ENCODE data around the gene BAZ2B.

BAZ2B gene

DNA sequence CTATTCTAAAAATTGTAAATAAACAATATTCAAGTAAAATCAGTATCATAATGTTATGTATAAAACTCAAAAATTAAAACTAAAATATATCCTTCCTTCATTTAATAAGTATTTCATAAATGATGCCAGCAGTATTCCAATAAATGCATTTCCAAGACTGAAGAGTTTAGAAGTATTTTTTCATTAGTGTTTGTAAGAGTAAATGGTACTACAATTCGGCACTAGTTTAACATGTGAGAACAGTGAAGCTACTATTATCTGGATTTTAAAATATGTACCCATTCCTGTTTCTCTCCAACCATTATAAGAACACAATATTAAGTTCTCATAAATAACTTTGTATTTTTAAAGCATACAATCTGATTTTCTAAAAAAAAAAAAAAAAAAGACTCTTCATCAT lies 3.3 kb downstream of the BAZ2B start:
- H3K9me3 ChIP-seq (ENCODE audit: low read length): no peaks in the 10 kb centered on the region
- no peaks in the 10 kb centered on the region for H4K20me1 ChIP-seq (ENCODE audit: insufficient read depth, low read length)
- H3K27me3 ChIP-seq (ENCODE audit: insufficient read depth, low read length): no peaks in the 10 kb centered on the region
- no peaks in the 10 kb centered on the region for H3F3A ChIP-seq (ENCODE audit: insufficient read depth, low read length)
- H2AFZ ChIP-seq (ENCODE audit: low read length): no peak overlapping the region
- no peaks in the 10 kb centered on the region for H3K36me3 ChIP-seq (ENCODE audit: insufficient read depth, low read length)
- H3K27ac ChIP-seq (ENCODE audit: low read depth, low read length, poor library complexity, severe bottlenecking): no peak overlapping the region
- no peaks in the 10 kb centered on the region for H3K79me2 ChIP-seq (ENCODE audit: insufficient read depth, low read length)
- no peaks in the 10 kb centered on the region for H3K9me2 ChIP-seq (ENCODE audit: low read depth, low read length)
- no peak for TF ChIP-seq CTCF (IDR thresholded peaks at IDR 0.05; ENCODE audit: low read length)
- no peak for TF ChIP-seq EZH2 (IDR thresholded peaks at IDR 0.05; ENCODE audit: borderline replicate concordance, low read length)
- peaks cover 12% of the 10 kb centered on the region for H3K4me1 ChIP-seq (ENCODE audit: insufficient read depth, low read length, severe bottlenecking)
- H3K4me3 ChIP-seq (ENCODE audit: low read depth, low read length, poor library complexity, severe bottlenecking): no peak overlapping the region
- no peak overlapping the region for H3K9ac ChIP-seq (ENCODE audit: low read length)
- no peak overlapping the region for H3K4me2 ChIP-seq (ENCODE audit: low read length)

- H2AFZ ChIP-seq (ENCODE audit: low read length): no peak overlapping the region
- no peaks in the 10 kb centered on the region for H3K9me2 ChIP-seq (ENCODE audit: low read depth, low read length)
- no peak overlapping the region for H3K4me2 ChIP-seq (ENCODE audit: low read length)
- H3K9me3 ChIP-seq (ENCODE audit: low read length): no peaks in the 10 kb centered on the region
- H3K27ac ChIP-seq (ENCODE audit: low read depth, low read length, poor library complexity, severe bottlenecking): no peak overlapping the region
- H3K4me3 ChIP-seq (ENCODE audit: low read depth, low read length, poor library complexity, severe bottlenecking): no peak overlapping the region
- H3K9ac ChIP-seq (ENCODE audit: low read length): no peak overlapping the region
- no peaks in the 10 kb centered on the region for H4K20me1 ChIP-seq (ENCODE audit: insufficient read depth, low read length)
- no peaks in the 10 kb centered on the region for H3K27me3 ChIP-seq (ENCODE audit: insufficient read depth, low read length)
- TF ChIP-seq CTCF (IDR thresholded peaks at IDR 0.05; ENCODE audit: low read length): no peak
- no peak for TF ChIP-seq EZH2 (IDR thresholded peaks at IDR 0.05; ENCODE audit: borderline replicate concordance, low read length)
- H3F3A ChIP-seq (ENCODE audit: insufficient read depth, low read length): no peaks in the 10 kb centered on the region
- H3K36me3 ChIP-seq (ENCODE audit: insufficient read depth, low read length): no peaks in the 10 kb centered on the region
- H3K79me2 ChIP-seq (ENCODE audit: insufficient read depth, low read length): no peaks in the 10 kb centered on the region
- H3K4me1 ChIP-seq (ENCODE audit: insufficient read depth, low read length, severe bottlenecking): peaks cover 12% of the 10 kb centered on the region
Measured at GRCh38 chr2:159612255-159612901, 4.0 kb downstream of the BAZ2B start.

GRCh38 chr2:159609811-159610549 lies 6.4 kb downstream of the BAZ2B start:
- Histone ChIP-seq H3K4me3 (ENCODE audit: low read depth, low read length, poor library complexity, severe bottlenecking) (no peak overlapping the region), H3K27me3 (ENCODE audit: insufficient read depth, low read length) (no peaks in the 10 kb centered on the region), H3K9me2 (ENCODE audit: low read depth, low read length) (no peaks in the 10 kb centered on the region), H3F3A (ENCODE audit: insufficient read depth, low read length) (no peaks in the 10 kb centered on the region), H3K4me2 (ENCODE audit: low read length) (no peak overlapping the region), H4K20me1 (ENCODE audit: insufficient read depth, low read length) (no peaks in the 10 kb centered on the region), H3K9ac (ENCODE audit: low read length) (no peak overlapping the region), H3K36me3 (ENCODE audit: insufficient read depth, low read length) (no peaks in the 10 kb centered on the region), H3K4me1 (ENCODE audit: insufficient read depth, low read length, severe bottlenecking) (peaks cover 5% of the 10 kb centered on the region), H3K9me3 (ENCODE audit: low read length) (no peaks in the 10 kb centered on the region), H3K27ac (ENCODE audit: low read depth, low read length, poor library complexity, severe bottlenecking) (no peak overlapping the region), H2AFZ (ENCODE audit: low read length) (no peak overlapping the region), H3K79me2 (ENCODE audit: insufficient read depth, low read length) (no peaks in the 10 kb centered on the region)
- TF ChIP-seq CTCF (IDR thresholded peaks at IDR 0.05; ENCODE audit: low read length): no peak
- no peak for TF ChIP-seq EZH2 (IDR thresholded peaks at IDR 0.05; ENCODE audit: borderline replicate concordance, low read length)
